ENCODE data around the gene NOL3.

DNA sequence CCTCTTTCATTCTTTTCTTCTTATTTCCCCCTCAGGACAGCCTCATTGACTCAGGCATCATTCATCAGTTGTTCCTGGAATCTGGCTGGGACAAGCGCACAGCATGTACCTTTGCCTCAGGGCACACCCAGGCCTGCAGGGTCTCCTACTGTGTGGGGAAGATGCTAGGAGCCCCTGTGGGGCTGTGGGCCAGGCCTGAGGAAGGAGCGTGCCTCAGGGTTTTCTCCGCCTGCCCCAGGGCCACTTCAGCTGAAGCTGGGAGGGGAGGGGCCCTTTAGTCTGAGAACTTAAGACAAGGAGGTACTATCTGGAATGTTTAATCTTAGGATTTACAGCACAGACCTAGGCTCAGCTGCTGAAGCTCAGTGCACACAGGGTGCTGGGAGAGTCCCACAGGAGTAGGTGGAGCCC, 36.5 kb downstream of the NOL3 start:
- TF ChIP-seq, protein P1, sequence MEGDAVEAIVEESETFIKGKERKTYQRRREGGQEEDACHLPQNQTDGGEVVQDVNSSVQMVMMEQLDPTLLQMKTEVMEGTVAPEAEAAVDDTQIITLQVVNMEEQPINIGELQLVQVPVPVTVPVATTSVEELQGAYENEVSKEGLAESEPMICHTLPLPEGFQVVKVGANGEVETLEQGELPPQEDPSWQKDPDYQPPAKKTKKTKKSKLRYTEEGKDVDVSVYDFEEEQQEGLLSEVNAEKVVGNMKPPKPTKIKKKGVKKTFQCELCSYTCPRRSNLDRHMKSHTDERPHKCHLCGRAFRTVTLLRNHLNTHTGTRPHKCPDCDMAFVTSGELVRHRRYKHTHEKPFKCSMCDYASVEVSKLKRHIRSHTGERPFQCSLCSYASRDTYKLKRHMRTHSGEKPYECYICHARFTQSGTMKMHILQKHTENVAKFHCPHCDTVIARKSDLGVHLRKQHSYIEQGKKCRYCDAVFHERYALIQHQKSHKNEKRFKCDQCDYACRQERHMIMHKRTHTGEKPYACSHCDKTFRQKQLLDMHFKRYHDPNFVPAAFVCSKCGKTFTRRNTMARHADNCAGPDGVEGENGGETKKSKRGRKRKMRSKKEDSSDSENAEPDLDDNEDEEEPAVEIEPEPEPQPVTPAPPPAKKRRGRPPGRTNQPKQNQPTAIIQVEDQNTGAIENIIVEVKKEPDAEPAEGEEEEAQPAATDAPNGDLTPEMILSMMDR (conservative IDR thresholded peaks at IDR 0.05; ENCODE audit: low read depth, low read length): no peak
- TF ChIP-seq EZH2phosphoT487 (IDR thresholded peaks at IDR 0.05; ENCODE audit: borderline replicate concordance, low read length): no peak

Measured in PC-3 (cell line).